ENCODE measurements around the gene TMEM18. TPM values are rescaled to one million over a fixed set of nuclear protein-coding genes. Genes with fewer than 3 reads are reported as not detected.

The TMEM18 gene
- polyA plus RNA-seq, 1 donor from 2014 or later, result 58.6 TPM

GRCh38 chr2:629961-630360, 47.2 kb downstream of the TMEM18 start:
- TF ChIP-seq MXI1 (conservative IDR thresholded peaks at IDR 0.05; ENCODE audit: poor library complexity, severe bottlenecking) (no peak), EZH2 (IDR thresholded peaks at IDR 0.05; ENCODE audit: borderline replicate concordance, insufficient read depth, low read length, poor library complexity, severe bottlenecking) (no peak), TAF1 (IDR thresholded peaks at IDR 0.05; ENCODE audit: low read depth) (no peak), REST (IDR thresholded peaks at IDR 0.05; ENCODE audit: borderline replicate concordance) (no peak), EP300 (conservative IDR thresholded peaks at IDR 0.05; ENCODE audit: poor library complexity, severe bottlenecking) (no peak), CTCF (IDR thresholded peaks at IDR 0.05; ENCODE audit: poor library complexity, severe bottlenecking) (no peak), POLR2AphosphoS5 (IDR thresholded peaks at IDR 0.05) (no peak), SMC3 (conservative IDR thresholded peaks at IDR 0.05; ENCODE audit: poor library complexity) (no peak), RAD21 (conservative IDR thresholded peaks at IDR 0.05) (no peak)
- H3K9me2 ChIP-seq (ENCODE audit: insufficient read depth, low read length), result no peaks in the 10 kb centered on the region
- H3K27me3 ChIP-seq (ENCODE audit: insufficient read depth, low read depth, low read length), result no peaks in the 10 kb centered on the region
- H3F3A ChIP-seq (ENCODE audit: insufficient read depth, low read length, poor library complexity, severe bottlenecking), result no peaks in the 10 kb centered on the region
- H3K79me2 ChIP-seq (replicated peaks; ENCODE audit: insufficient read depth, low read length), result no peaks in the 10 kb centered on the region
- H3K36me3 ChIP-seq (ENCODE audit: insufficient read depth, low read length), result no peaks in the 10 kb centered on the region
- H3K9me3 ChIP-seq (ENCODE audit: low read length), result no peaks in the 10 kb centered on the region
- H3K27ac ChIP-seq (ENCODE audit: low read length), result no peak overlapping the region
- no peak overlapping the region for H2AFZ ChIP-seq (ENCODE audit: low read depth, low read length)
- no peak overlapping the region for H3K4me3 ChIP-seq (ENCODE audit: low read length)
- H3K9ac ChIP-seq (ENCODE audit: low read length), result no peak overlapping the region
- H4K20me1 ChIP-seq (ENCODE audit: insufficient read depth), result no peaks in the 10 kb centered on the region
- H3K4me2 ChIP-seq (ENCODE audit: low read length), result no peak overlapping the region

- Histone ChIP-seq H3K9me3 (ENCODE audit: low read length) (no peaks in the 10 kb centered on the region), H3K4me2 (ENCODE audit: low read length) (no peak overlapping the region), H4K20me1 (ENCODE audit: insufficient read depth) (no peaks in the 10 kb centered on the region), H3K27me3 (ENCODE audit: insufficient read depth, low read depth, low read length) (no peaks in the 10 kb centered on the region), H2AFZ (ENCODE audit: low read depth, low read length) (no peak overlapping the region), H3K9ac (ENCODE audit: low read length) (no peak overlapping the region), H3K9me2 (ENCODE audit: insufficient read depth, low read length) (no peaks in the 10 kb centered on the region), H3K79me2 (replicated peaks; ENCODE audit: insufficient read depth, low read length) (no peaks in the 10 kb centered on the region), H3K4me3 (ENCODE audit: low read length) (no peak overlapping the region), H3K27ac (ENCODE audit: low read length) (no peak overlapping the region), H3F3A (ENCODE audit: insufficient read depth, low read length, poor library complexity, severe bottlenecking) (no peaks in the 10 kb centered on the region), H3K36me3 (ENCODE audit: insufficient read depth, low read length) (no peaks in the 10 kb centered on the region)
- no peak for TF ChIP-seq CTCF (IDR thresholded peaks at IDR 0.05; ENCODE audit: poor library complexity, severe bottlenecking)
These were observed 48.6 kb downstream of the TMEM18 start for GRCh38 chr2:628651-629050.

Data from neural cell (in vitro differentiated cells).